ENCODE data around the gene RER1.

Gene RER1

GRCh38 chr1:2449636-2450454, 58.2 kb downstream of the RER1 start:
- DNase-seq, result no peak

GRCh38 chr1:2451741-2452140, 60.1 kb downstream of the RER1 start:
- no peak for DNase-seq

DNA sequence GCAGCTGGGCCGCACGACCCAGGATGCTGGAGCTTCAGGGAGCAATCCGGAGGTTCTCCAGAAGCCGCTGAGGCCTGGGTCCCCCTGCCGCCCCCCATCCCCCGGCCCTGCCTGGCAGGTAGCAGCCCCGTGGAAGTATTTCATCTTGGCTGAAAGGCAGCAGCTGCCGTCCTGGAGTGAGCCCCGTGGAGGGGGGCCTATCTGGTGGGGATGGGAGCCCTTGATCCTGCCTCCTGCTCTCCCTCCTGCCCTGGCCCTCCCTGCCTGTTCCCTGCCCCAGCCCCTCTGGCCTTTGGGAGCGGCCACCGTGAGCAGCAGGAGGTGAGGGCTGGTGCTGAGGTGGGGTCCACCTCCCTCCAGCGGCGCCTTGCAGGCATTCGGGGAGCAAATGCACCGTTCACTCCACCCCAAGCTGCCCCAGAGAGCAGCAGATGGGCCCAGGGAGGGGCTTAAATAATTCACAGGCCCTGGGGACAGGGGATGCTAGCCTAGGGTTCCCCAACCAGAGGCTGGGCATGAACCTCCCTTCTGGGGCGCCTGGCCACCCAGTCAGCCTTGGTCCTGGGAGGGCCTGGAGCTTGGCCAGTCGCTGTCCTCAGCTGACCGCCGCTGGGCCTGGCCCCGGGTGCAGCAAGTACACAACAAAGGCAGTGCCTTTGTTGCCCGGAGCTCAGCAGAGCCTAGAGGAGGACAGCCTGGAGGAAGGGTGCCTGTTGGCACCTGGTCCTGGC, 60.7 kb downstream of the RER1 start:
- no peak for DNase-seq

GRCh38 chr1:2452932-2453315, 61.3 kb downstream of the RER1 start:
- DNase-seq, result no peak

- DNase-seq, result no peak
Measured at GRCh38 chr1:2454227-2454626, 62.6 kb downstream of the RER1 start.
